ENCODE measurements around the gene ILDR2. TPM values are rescaled to one million over a fixed set of nuclear protein-coding genes. Genes with fewer than 3 reads are reported as not detected.

ILDR2 gene
- total and polyA plus RNA-seq, 10 of the 15 experiments (the other 5 are each of a cell fraction or from before 2014, with no cell fraction given) = 0.05 to 5.3 (median 1.9) TPM

- H3K27ac ChIP-seq (ENCODE audit: control insufficient read depth, insufficient read depth) = no peak overlapping the region
- H2AFZ ChIP-seq (ENCODE audit: control insufficient read depth, low read depth, low read length) = no peak overlapping the region
- RAD21 ChIA-PET (ENCODE audit: unreplicated experiment) = no interaction called here
- no peak overlapping the region for H3K9ac ChIP-seq (ENCODE audit: control insufficient read depth, insufficient read depth, low read length)
- in situ Hi-C loops (cut with MboI) (no loop called here), intact Hi-C loops (cut with micrococcal nuclease; ENCODE audit: unreplicated experiment) (no loop called here)
- no peak for FAIRE-seq
- no peak for ATAC-seq
- no peaks in the 10 kb centered on the region for H3K4me1 ChIP-seq (ENCODE audit: control insufficient read depth, insufficient read depth, low read length)
- no peak overlapping the region for H3K4me2 ChIP-seq (ENCODE audit: control insufficient read depth, insufficient read depth)
- no peak overlapping the region for H3K4me3 ChIP-seq
- no peaks in the 10 kb centered on the region for H4K20me1 ChIP-seq (ENCODE audit: control insufficient read depth, insufficient read depth)
- DNase-seq (ENCODE audit: low read depth, low spot score) = no peak
- H3K79me2 ChIP-seq (ENCODE audit: control insufficient read depth, insufficient read depth, low read length) = no peaks in the 10 kb centered on the region
- SMC1A ChIA-PET (ENCODE audit: uncharacterized antibody, unreplicated experiment) = interaction anchor here (1.1 kb wide), 1 partner anchor 31 kb away, joined by 3 read pairs; no protein-coding TSS in a partner anchor
- 100% methylated on average over 1 of the region's 1 CpG for WGBS (ENCODE audit: insufficient coverage, insufficient replicate concordance, low lambda C conversion rate, missing lambda C conversion rate)
- CTCF ChIA-PET = interaction anchor here (1.4 kb wide), 1 partner anchor 50 kb away, joined by 6 read pairs; no protein-coding TSS in a partner anchor
- no peaks in the 10 kb centered on the region for H3K36me3 ChIP-seq (ENCODE audit: control insufficient read depth in 2 of 2, insufficient read depth in 2 of 2, low read length in 1 of 2)
- H3K27me3 ChIP-seq (replicated peaks in 1 of 2; ENCODE audit: control insufficient read depth in 2 of 2, insufficient read depth in 2 of 2, low read length in 1 of 2) = 0 out of 4 replicates have a peak, but pooled peaks cover 0 to 2% of the 10 kb centered on the region in 2 experiments
- TF ChIP-seq IRF5 (IDR thresholded peaks at IDR 0.05; ENCODE audit: borderline replicate concordance) (no peak), BCL3 (IDR thresholded peaks at IDR 0.05; ENCODE audit: borderline replicate concordance, insufficient read depth, low read depth, low read length, poor library complexity, severe bottlenecking) (no peak), SIN3A (IDR thresholded peaks at IDR 0.05; ENCODE audit: low read depth, low read length) (no peak), HDAC2 (IDR thresholded peaks at IDR 0.05) (no peak), FOXM1 (IDR thresholded peaks at IDR 0.05; ENCODE audit: low read depth, low read length) (no peak), IKZF1 (conservative IDR thresholded peaks at IDR 0.05) (no peak), MYB (IDR thresholded peaks at IDR 0.05; ENCODE audit: borderline replicate concordance, low read depth, low read length) (no peak), ZBTB33 (IDR thresholded peaks at IDR 0.05) (no peak), FOXK2 (IDR thresholded peaks at IDR 0.05) (no peak), BACH1 (IDR thresholded peaks at IDR 0.05; ENCODE audit: borderline replicate concordance) (no peak)
- POLR2A ChIA-PET = no interaction called here
- H3K9me3 ChIP-seq (replicated peaks; ENCODE audit: control insufficient read depth, insufficient read depth, low read length) = no peaks in the 10 kb centered on the region; the same call in 2 of the 3 replicates
- BruUV-seq (replicated peaks) = no TSS peak
These were observed 14.4 kb downstream of the ILDR2 start for GRCh38 chr1:166960858-166961474.
